ENCODE data around the gene ITIH6. TPM values are rescaled to one million over a fixed set of nuclear protein-coding genes. Genes with fewer than 3 reads are reported as not detected.

ITIH6 gene
- total and polyA plus RNA-seq, 2 donors from 2014 or later, result not detected

GRCh38 chrX:54838583-54838982, 40.5 kb upstream of the ITIH6 start:
- no peak for DNase-seq
- TF ChIP-seq CTCF (IDR thresholded peaks at IDR 0.05; ENCODE audit: borderline replicate concordance, extremely low read depth, insufficient read depth), result no peak
- intact Hi-C loops (cut with DNase I), result no loop called here
- Histone ChIP-seq H3K27me3 (ENCODE audit: control insufficient read depth, insufficient read depth, low read length) (no peaks in the 10 kb centered on the region), H3K4me1 (ENCODE audit: control insufficient read depth in 2 of 3, insufficient read depth in 2 of 3, low read depth in 1 of 3, low read length in 3 of 3) (no peaks in the 10 kb centered on the region), H3K4me3 (ENCODE audit: low read length in 3 of 3) (no peak overlapping the region), H3K9me3 (ENCODE audit: control insufficient read depth in 2 of 3, insufficient read depth in 1 of 3, low read length in 3 of 3) (no peaks in the 10 kb centered on the region), H3K27ac (ENCODE audit: low read depth in 2 of 2, low read length in 2 of 2) (no peak overlapping the region), H3K36me3 (ENCODE audit: control insufficient read depth in 2 of 3, insufficient read depth in 3 of 3, low read length in 3 of 3) (no peaks in the 10 kb centered on the region), H3K9ac (ENCODE audit: low read length in 3 of 3) (no peak overlapping the region)
- no peak for FAIRE-seq

GRCh38 chrX:54826598-54826997, 28.5 kb upstream of the ITIH6 start:
- no peak overlapping the region for H3K9ac ChIP-seq (ENCODE audit: low read length in 3 of 3)
- no peaks in the 10 kb centered on the region for H3K4me1 ChIP-seq (ENCODE audit: control insufficient read depth in 2 of 3, insufficient read depth in 2 of 3, low read depth in 1 of 3, low read length in 3 of 3)
- DNase-seq, result no peak
- no peaks in the 10 kb centered on the region for H3K36me3 ChIP-seq (ENCODE audit: control insufficient read depth in 2 of 3, insufficient read depth in 3 of 3, low read length in 3 of 3)
- intact Hi-C loops (cut with DNase I), result no loop called here
- H3K4me3 ChIP-seq (ENCODE audit: low read length in 3 of 3), result no peak overlapping the region
- no peak overlapping the region for H3K27ac ChIP-seq (ENCODE audit: low read depth in 2 of 2, low read length in 2 of 2)
- TF ChIP-seq CTCF (IDR thresholded peaks at IDR 0.05; ENCODE audit: borderline replicate concordance, extremely low read depth, insufficient read depth), result no peak
- no peak for FAIRE-seq
- H3K9me3 ChIP-seq (ENCODE audit: control insufficient read depth in 2 of 3, insufficient read depth in 1 of 3, low read length in 3 of 3), result no peaks in the 10 kb centered on the region
- H3K27me3 ChIP-seq (ENCODE audit: control insufficient read depth, insufficient read depth, low read length), result no peaks in the 10 kb centered on the region

GRCh38 chrX:54825716-54826438, 27.8 kb upstream of the ITIH6 start:
- DNase-seq (no peak), FAIRE-seq (no peak)
- Histone ChIP-seq H3K4me1 (ENCODE audit: control insufficient read depth in 2 of 3, insufficient read depth in 2 of 3, low read depth in 1 of 3, low read length in 3 of 3) (no peaks in the 10 kb centered on the region), H3K9ac (ENCODE audit: low read length in 3 of 3) (no peak overlapping the region), H3K27ac (ENCODE audit: low read depth in 2 of 2, low read length in 2 of 2) (no peak overlapping the region), H3K4me3 (ENCODE audit: low read length in 3 of 3) (no peak overlapping the region), H3K9me3 (ENCODE audit: control insufficient read depth in 2 of 3, insufficient read depth in 1 of 3, low read length in 3 of 3) (no peaks in the 10 kb centered on the region), H3K27me3 (ENCODE audit: control insufficient read depth, insufficient read depth, low read length) (no peaks in the 10 kb centered on the region), H3K36me3 (ENCODE audit: control insufficient read depth in 2 of 3, insufficient read depth in 3 of 3, low read length in 3 of 3) (no peaks in the 10 kb centered on the region)
- intact Hi-C loops (cut with DNase I), result no loop called here
- no peak for TF ChIP-seq CTCF (IDR thresholded peaks at IDR 0.05; ENCODE audit: borderline replicate concordance, extremely low read depth, insufficient read depth)

GRCh38 chrX:54824722-54825121, 26.7 kb upstream of the ITIH6 start:
- no peak for TF ChIP-seq CTCF (IDR thresholded peaks at IDR 0.05; ENCODE audit: borderline replicate concordance, extremely low read depth, insufficient read depth)
- no peaks in the 10 kb centered on the region for H3K36me3 ChIP-seq (ENCODE audit: control insufficient read depth in 2 of 3, insufficient read depth in 3 of 3, low read length in 3 of 3)
- no peaks in the 10 kb centered on the region for H3K4me1 ChIP-seq (ENCODE audit: control insufficient read depth in 2 of 3, insufficient read depth in 2 of 3, low read depth in 1 of 3, low read length in 3 of 3)
- no peaks in the 10 kb centered on the region for H3K9me3 ChIP-seq (ENCODE audit: control insufficient read depth in 2 of 3, insufficient read depth in 1 of 3, low read length in 3 of 3)
- FAIRE-seq, result no peak
- no peaks in the 10 kb centered on the region for H3K27me3 ChIP-seq (ENCODE audit: control insufficient read depth, insufficient read depth, low read length)
- H3K4me3 ChIP-seq (ENCODE audit: low read length in 3 of 3), result no peak overlapping the region
- H3K27ac ChIP-seq (ENCODE audit: low read depth in 2 of 2, low read length in 2 of 2), result no peak overlapping the region
- intact Hi-C loops (cut with DNase I), result no loop called here
- DNase-seq, result no peak
- H3K9ac ChIP-seq (ENCODE audit: low read length in 3 of 3), result no peak overlapping the region

All from kidney (tissue), 14 donors.